Measurements from ENCODE around the gene POU2F1. TPM values are rescaled to one million over a fixed set of nuclear protein-coding genes. Genes with fewer than 3 reads are reported as not detected.

The POU2F1 gene
- polyA plus RNA-seq (2013, experiment 1 of 2) = 28.0 TPM
- polyA plus RNA-seq (2013, experiment 2 of 2) = 30.2 TPM

- Histone ChIP-seq H3K36me3 (replicated peaks in 1 of 2; ENCODE audit: control insufficient read depth in 2 of 2, insufficient read depth in 2 of 2, low read length in 2 of 2) (no peaks in the 10 kb centered on the region), H2BK5ac (ENCODE audit: low read length) (peak within 1 kb of the TSS; percentile 100), H3K9ac (ENCODE audit: low read depth, low read length, poor library complexity) (peak within 1 kb of the TSS; percentile 97), H2AFZ (ENCODE audit: low read length) (peak within 1 kb of the TSS; percentile 97), H4K91ac (ENCODE audit: low read depth, low read length, poor library complexity) (peak within 1 kb of the TSS; percentile 97), H2AK5ac (ENCODE audit: low read depth, low read length) (peak within 1 kb of the TSS; percentile 100), H3K4me1 (ENCODE audit: control insufficient read depth in 2 of 2, insufficient read depth in 1 of 2, low read depth in 1 of 2, low read length in 2 of 2) (peaks cover 2 to 14% of the 10 kb centered on the region in 2 donors), H3K4ac (ENCODE audit: low read length) (peak within 1 kb of the TSS; percentile 100), H3K4me2 (ENCODE audit: insufficient read depth, low read length, poor library complexity, severe bottlenecking) (peak within 1 kb of the TSS; percentile 98), H3K9me3 (replicated peaks in 1 of 2; ENCODE audit: control insufficient read depth in 2 of 2, insufficient read depth in 1 of 2, low read depth in 1 of 2, low read length in 2 of 2) (peaks cover 0 to 2% of the 10 kb centered on the region in 2 donors), H3K14ac (ENCODE audit: low read length) (peak within 1 kb of the TSS; percentile 82), H4K8ac (ENCODE audit: low read depth, low read length) (peak within 1 kb of the TSS; percentile 43), H2BK15ac (ENCODE audit: low read length) (peak within 1 kb of the TSS; percentile 58), H3K18ac (ENCODE audit: low read length) (peak within 1 kb of the TSS; percentile 100), H3K79me1 (ENCODE audit: low read depth, low read length) (peaks cover 2% of the 10 kb centered on the region), H3K27ac (replicated peaks; ENCODE audit: low read length) (peak within 1 kb of the TSS; percentile 99), H2BK12ac (ENCODE audit: low read length) (peak within 1 kb of the TSS; percentile 58), H3K4me3 (ENCODE audit: low read length in 2 of 2) (peak within 1 kb of the TSS; percentile 82 to 97), H3K23ac (ENCODE audit: low read depth, low read length, poor library complexity) (peak within 1 kb of the TSS; percentile 98), H2BK120ac (ENCODE audit: low read depth, low read length) (peak within 1 kb of the TSS; percentile 91), H3K27me3 (ENCODE audit: control insufficient read depth in 3 of 3, insufficient read depth in 3 of 3, low read depth in 1 of 3, low read length in 3 of 3) (no peaks in the 10 kb centered on the region)
- WGBS, 2 donors (ENCODE audit: extremely low coverage in 2 of 2, insufficient read length in 2 of 2, insufficient replicate concordance in 1 of 2) = no CpG with 5 or more reads among the region's 53 CpGs
- DNase-seq (ENCODE audit: low spot score) = peak; percentile 100
Observed at GRCh38 chr1:167220537-167221125, at the start of gene POU2F1. Gene POU2F1 (plus strand): TSS chr1:167220886. CDS start chr1:167220898, 12 bp downstream.

GRCh38 chr1:167171286-167171929 is 49.3 kb upstream of the POU2F1 start:
- Histone ChIP-seq H3K14ac (ENCODE audit: low read length) (no peak overlapping the region), H3K18ac (ENCODE audit: low read length) (no peak overlapping the region), H3K4ac (ENCODE audit: low read length) (no peak overlapping the region), H2AFZ (ENCODE audit: low read length) (no peak overlapping the region), H4K8ac (ENCODE audit: low read depth, low read length) (no peak overlapping the region), H2AK5ac (ENCODE audit: low read depth, low read length) (no peak overlapping the region), H3K4me2 (ENCODE audit: insufficient read depth, low read length, poor library complexity, severe bottlenecking) (no peak overlapping the region), H3K27ac (replicated peaks; ENCODE audit: low read length) (no peak overlapping the region), H2BK5ac (ENCODE audit: low read length) (no peak overlapping the region), H3K23ac (ENCODE audit: low read depth, low read length, poor library complexity) (no peak overlapping the region), H3K4me1 (ENCODE audit: control insufficient read depth in 2 of 2, insufficient read depth in 1 of 2, low read depth in 1 of 2, low read length in 2 of 2) (peaks cover 10 to 12% of the 10 kb centered on the region in 2 donors), H3K4me3 (ENCODE audit: low read length in 2 of 2) (no peak overlapping the region), H3K9me3 (replicated peaks in 1 of 2; ENCODE audit: control insufficient read depth in 2 of 2, insufficient read depth in 1 of 2, low read depth in 1 of 2, low read length in 2 of 2) (peaks cover 0 to 16% of the 10 kb centered on the region in 2 donors), H3K36me3 (replicated peaks in 1 of 2; ENCODE audit: control insufficient read depth in 2 of 2, insufficient read depth in 2 of 2, low read length in 2 of 2) (no peaks in the 10 kb centered on the region), H3K27me3 (ENCODE audit: control insufficient read depth in 3 of 3, insufficient read depth in 3 of 3, low read depth in 1 of 3, low read length in 3 of 3) (peaks cover 0 to 20% (median 0%) of the 10 kb centered on the region in 3 experiments), H2BK12ac (ENCODE audit: low read length) (no peak overlapping the region), H2BK15ac (ENCODE audit: low read length) (no peak overlapping the region), H2BK120ac (ENCODE audit: low read depth, low read length) (no peak overlapping the region), H3K79me1 (ENCODE audit: low read depth, low read length) (no peaks in the 10 kb centered on the region), H4K91ac (ENCODE audit: low read depth, low read length, poor library complexity) (no peak overlapping the region), H3K9ac (ENCODE audit: low read depth, low read length, poor library complexity) (no peak overlapping the region)
- no peak for DNase-seq (ENCODE audit: low spot score)
- WGBS, 2 donors (ENCODE audit: extremely low coverage in 2 of 2, insufficient read length in 2 of 2, insufficient replicate concordance in 1 of 2) = no CpG with 5 or more reads among the region's 7 CpGs

- H2BK120ac ChIP-seq (ENCODE audit: low read depth, low read length) = no peak overlapping the region
- H3K27me3 ChIP-seq (ENCODE audit: control insufficient read depth in 3 of 3, insufficient read depth in 3 of 3, low read depth in 1 of 3, low read length in 3 of 3) = peaks cover 0 to 28% (median 0%) of the 10 kb centered on the region in 3 experiments
- H4K8ac ChIP-seq (ENCODE audit: low read depth, low read length) = no peak overlapping the region
- H3K4me1 ChIP-seq (ENCODE audit: control insufficient read depth in 2 of 2, insufficient read depth in 1 of 2, low read depth in 1 of 2, low read length in 2 of 2) = peaks cover 9 to 10% of the 10 kb centered on the region in 2 donors
- peaks cover 0 to 16% of the 10 kb centered on the region in 2 donors for H3K9me3 ChIP-seq (replicated peaks in 1 of 2; ENCODE audit: control insufficient read depth in 2 of 2, insufficient read depth in 1 of 2, low read depth in 1 of 2, low read length in 2 of 2)
- no peak overlapping the region for H3K14ac ChIP-seq (ENCODE audit: low read length)
- no peak overlapping the region for H2AK5ac ChIP-seq (ENCODE audit: low read depth, low read length)
- H3K4me2 ChIP-seq (ENCODE audit: insufficient read depth, low read length, poor library complexity, severe bottlenecking) = peak overlapping the region; percentile 42
- H3K36me3 ChIP-seq (replicated peaks in 1 of 2; ENCODE audit: control insufficient read depth in 2 of 2, insufficient read depth in 2 of 2, low read length in 2 of 2) = no peaks in the 10 kb centered on the region
- H2BK5ac ChIP-seq (ENCODE audit: low read length) = no peak overlapping the region
- H3K18ac ChIP-seq (ENCODE audit: low read length) = peak overlapping the region; percentile 1
- no peak overlapping the region for H3K4me3 ChIP-seq (ENCODE audit: low read length in 2 of 2)
- no peak overlapping the region for H2BK12ac ChIP-seq (ENCODE audit: low read length)
- no CpG with 5 or more reads among the region's 5 CpGs for WGBS, 2 donors (ENCODE audit: extremely low coverage in 2 of 2, insufficient read length in 2 of 2, insufficient replicate concordance in 1 of 2)
- no peak overlapping the region for H3K23ac ChIP-seq (ENCODE audit: low read depth, low read length, poor library complexity)
- H4K91ac ChIP-seq (ENCODE audit: low read depth, low read length, poor library complexity) = peak overlapping the region; percentile 68
- no peaks in the 10 kb centered on the region for H3K79me1 ChIP-seq (ENCODE audit: low read depth, low read length)
- peak overlapping the region; percentile 71 for H2AFZ ChIP-seq (ENCODE audit: low read length)
- H2BK15ac ChIP-seq (ENCODE audit: low read length) = no peak overlapping the region
- H3K4ac ChIP-seq (ENCODE audit: low read length) = no peak overlapping the region
- peak overlapping the region; percentile 45 for H3K27ac ChIP-seq (replicated peaks; ENCODE audit: low read length)
- no peak overlapping the region for H3K9ac ChIP-seq (ENCODE audit: low read depth, low read length, poor library complexity)
- DNase-seq (ENCODE audit: low spot score) = no peak
Observed at GRCh38 chr1:167173516-167174184, 47.0 kb upstream of the POU2F1 start.

DNA sequence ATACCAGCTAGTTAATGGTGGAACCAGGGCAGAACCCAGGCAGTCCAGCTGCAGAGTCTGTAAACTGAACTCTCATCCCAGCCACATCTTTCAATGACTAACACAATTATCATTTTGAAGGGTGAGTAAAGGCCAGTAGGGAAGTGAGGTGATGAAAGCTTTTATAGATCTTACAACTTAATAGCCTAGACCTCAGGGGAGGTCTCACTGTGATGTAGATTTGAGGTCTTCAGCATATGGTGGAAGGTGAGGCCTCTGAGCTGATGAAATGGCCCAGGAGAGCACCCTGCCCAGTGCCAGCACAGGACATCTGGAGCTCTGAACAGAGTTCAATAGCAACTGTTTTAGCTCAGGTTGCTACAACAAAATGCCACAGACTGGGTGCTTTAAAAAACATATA is 44.8 kb upstream of the POU2F1 start:
- Histone ChIP-seq H2BK12ac (ENCODE audit: low read length) (no peak overlapping the region), H3K18ac (ENCODE audit: low read length) (no peak overlapping the region), H2AK5ac (ENCODE audit: low read depth, low read length) (no peak overlapping the region), H4K91ac (ENCODE audit: low read depth, low read length, poor library complexity) (no peak overlapping the region), H3K4me3 (ENCODE audit: low read length in 2 of 2) (no peak overlapping the region), H4K8ac (ENCODE audit: low read depth, low read length) (no peak overlapping the region), H2BK15ac (ENCODE audit: low read length) (no peak overlapping the region), H3K4me2 (ENCODE audit: insufficient read depth, low read length, poor library complexity, severe bottlenecking) (no peak overlapping the region), H3K36me3 (replicated peaks in 1 of 2; ENCODE audit: control insufficient read depth in 2 of 2, insufficient read depth in 2 of 2, low read length in 2 of 2) (no peaks in the 10 kb centered on the region), H2AFZ (ENCODE audit: low read length) (no peak overlapping the region), H3K9me3 (replicated peaks in 1 of 2; ENCODE audit: control insufficient read depth in 2 of 2, insufficient read depth in 1 of 2, low read depth in 1 of 2, low read length in 2 of 2) (peaks cover 0 to 13% of the 10 kb centered on the region in 2 donors), H3K27me3 (ENCODE audit: control insufficient read depth in 3 of 3, insufficient read depth in 3 of 3, low read depth in 1 of 3, low read length in 3 of 3) (peaks cover 0 to 29% (median 0%) of the 10 kb centered on the region in 3 experiments), H3K79me1 (ENCODE audit: low read depth, low read length) (no peaks in the 10 kb centered on the region), H3K23ac (ENCODE audit: low read depth, low read length, poor library complexity) (no peak overlapping the region), H3K14ac (ENCODE audit: low read length) (no peak overlapping the region), H3K27ac (replicated peaks; ENCODE audit: low read length) (no peak overlapping the region), H3K4ac (ENCODE audit: low read length) (no peak overlapping the region), H2BK5ac (ENCODE audit: low read length) (no peak overlapping the region), H2BK120ac (ENCODE audit: low read depth, low read length) (no peak overlapping the region), H3K4me1 (ENCODE audit: control insufficient read depth in 2 of 2, insufficient read depth in 1 of 2, low read depth in 1 of 2, low read length in 2 of 2) (peaks cover 9 to 10% of the 10 kb centered on the region in 2 donors), H3K9ac (ENCODE audit: low read depth, low read length, poor library complexity) (no peak overlapping the region)
- DNase-seq (ENCODE audit: low spot score) = no peak
